Thoracic aorta (tissue), 2 donors: ENCODE results near the gene TNFRSF4. TPM values are rescaled to one million over a fixed set of nuclear protein-coding genes. Genes with fewer than 3 reads are reported as not detected.

Source experiments
- ATAC-seq: fragments of 150-250 bp; one replicate; pipeline ENCODE4 v1.8.0; 2017; ENCODE audit warnings: low read depth; ENCODE audit not compliant: insufficient number of reproducible peaks, low FRiP score
- DNase-seq: peaks from one replicate; pipeline ENCODE4 v3.0.0-alpha.2; 2020; ENCODE audit warnings: low spot score
- H3K27ac ChIP-seq, 2 donors: fragments of 200-600 bp; sonication (generic); 1 replicate in 1 of 2; 2 replicates in 1 of 2; pipeline ENCODE4 v1.5.1; 2016; ENCODE audit warnings: mild to moderate bottlenecking in 2 of 2, moderate library complexity in 2 of 2
- H3K27me3 ChIP-seq: fragments of 200-600 bp; sonication (generic); replicated peaks from 2 replicates; pipeline ENCODE4 v1.6.0; 2016; ENCODE audit warnings: mild to moderate bottlenecking; ENCODE audit not compliant: insufficient read depth
- H3K36me3 ChIP-seq: fragments of 200-600 bp; sonication (generic); one replicate; pipeline ENCODE4 v1.5.1; 2016
- H3K4me1 ChIP-seq, 2 donors: fragments of 200-600 bp; sonication (generic); 1 replicate in 1 of 2; 2 replicates in 1 of 2; pipeline versions ENCODE4 v1.5.1 to v1.6.0; 2016; ENCODE audit warnings: low read depth in 2 of 2, mild to moderate bottlenecking in 1 of 2; ENCODE audit not compliant: control insufficient read depth in 1 of 2
- H3K4me3 ChIP-seq: fragments of 200-600 bp; sonication (generic); 2 replicates; pipeline ENCODE4 v1.5.1; 2016; ENCODE audit warnings: mild to moderate bottlenecking
- H3K9me3 ChIP-seq: fragments of 200-600 bp; sonication (generic); 2 replicates; pipeline ENCODE4 v1.5.1; 2016
- total RNA-seq, 2 donors: library from RNA; depleted of rRNA; stranded (reverse); fragments of >200 nt; gene quantifications; one replicate each; pipeline versions ENCODE4 v1.1.0 to v1.2.3, GENCODE V29; 2016
- TF ChIP-seq, protein P1 (sequence below): fragments of 200-600 bp; sonication (generic); IDR thresholded peaks from one replicate; pipeline ENCODE4 v1.5.1; 2019; ENCODE audit warnings: antibody characterized with exemption

The TNFRSF4 gene
- total RNA-seq, 2 donors from 2014 or later: 1.8 TPM; not detected in 1

DNA sequence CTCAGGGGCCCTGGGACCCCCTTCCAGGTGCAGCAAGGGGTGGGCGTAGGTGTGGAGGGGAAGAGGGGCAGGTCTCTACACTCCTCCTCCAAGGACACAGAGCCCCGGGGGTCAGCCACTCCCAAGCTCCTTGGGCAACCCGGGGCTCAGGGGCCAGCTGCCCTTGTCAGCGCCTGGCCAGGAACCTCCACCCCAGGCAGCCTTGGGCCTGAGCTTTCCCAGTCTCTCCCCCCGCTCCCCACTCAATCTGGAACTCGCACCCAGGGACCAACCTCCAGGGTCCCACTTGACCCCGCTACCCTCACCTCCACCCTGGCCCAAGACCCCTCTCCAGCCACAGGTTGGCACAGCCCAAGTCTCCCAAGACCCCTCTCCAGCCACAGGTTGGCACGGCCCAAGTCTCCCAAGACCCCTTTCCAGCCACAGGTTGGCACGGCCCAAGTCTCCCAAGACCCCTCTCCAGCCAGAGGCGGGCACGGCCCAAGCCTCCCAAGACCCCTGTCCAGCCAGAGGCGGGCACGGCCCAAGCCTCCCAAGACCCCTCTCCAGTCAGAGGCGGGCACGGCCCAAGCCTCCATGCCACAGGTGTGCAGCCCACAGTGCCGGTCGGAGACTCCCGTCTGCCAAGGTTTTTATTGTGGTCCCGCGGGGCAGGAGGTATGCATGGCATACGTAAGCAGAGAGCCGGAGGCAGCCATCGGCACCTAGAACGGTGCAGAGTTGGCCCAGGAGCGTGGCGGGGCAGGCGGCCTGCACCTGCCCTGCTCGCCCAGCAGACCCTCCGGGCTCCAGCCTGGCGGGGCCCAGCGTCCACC lies 3.0 kb downstream of the TNFRSF4 start:
- Histone ChIP-seq H3K27ac (no peak overlapping the region), H3K36me3 (no peaks in the 10 kb centered on the region), H3K4me3 (no peak overlapping the region), H3K27me3 (peaks cover 2% of the 10 kb centered on the region), H3K9me3 (no peaks in the 10 kb centered on the region), H3K4me1 (peaks cover 8 to 11% of the 10 kb centered on the region in 2 donors)
- ATAC-seq (no peak), DNase-seq (no peak)
- TF ChIP-seq, protein P1, sequence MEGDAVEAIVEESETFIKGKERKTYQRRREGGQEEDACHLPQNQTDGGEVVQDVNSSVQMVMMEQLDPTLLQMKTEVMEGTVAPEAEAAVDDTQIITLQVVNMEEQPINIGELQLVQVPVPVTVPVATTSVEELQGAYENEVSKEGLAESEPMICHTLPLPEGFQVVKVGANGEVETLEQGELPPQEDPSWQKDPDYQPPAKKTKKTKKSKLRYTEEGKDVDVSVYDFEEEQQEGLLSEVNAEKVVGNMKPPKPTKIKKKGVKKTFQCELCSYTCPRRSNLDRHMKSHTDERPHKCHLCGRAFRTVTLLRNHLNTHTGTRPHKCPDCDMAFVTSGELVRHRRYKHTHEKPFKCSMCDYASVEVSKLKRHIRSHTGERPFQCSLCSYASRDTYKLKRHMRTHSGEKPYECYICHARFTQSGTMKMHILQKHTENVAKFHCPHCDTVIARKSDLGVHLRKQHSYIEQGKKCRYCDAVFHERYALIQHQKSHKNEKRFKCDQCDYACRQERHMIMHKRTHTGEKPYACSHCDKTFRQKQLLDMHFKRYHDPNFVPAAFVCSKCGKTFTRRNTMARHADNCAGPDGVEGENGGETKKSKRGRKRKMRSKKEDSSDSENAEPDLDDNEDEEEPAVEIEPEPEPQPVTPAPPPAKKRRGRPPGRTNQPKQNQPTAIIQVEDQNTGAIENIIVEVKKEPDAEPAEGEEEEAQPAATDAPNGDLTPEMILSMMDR: no peak

DNA sequence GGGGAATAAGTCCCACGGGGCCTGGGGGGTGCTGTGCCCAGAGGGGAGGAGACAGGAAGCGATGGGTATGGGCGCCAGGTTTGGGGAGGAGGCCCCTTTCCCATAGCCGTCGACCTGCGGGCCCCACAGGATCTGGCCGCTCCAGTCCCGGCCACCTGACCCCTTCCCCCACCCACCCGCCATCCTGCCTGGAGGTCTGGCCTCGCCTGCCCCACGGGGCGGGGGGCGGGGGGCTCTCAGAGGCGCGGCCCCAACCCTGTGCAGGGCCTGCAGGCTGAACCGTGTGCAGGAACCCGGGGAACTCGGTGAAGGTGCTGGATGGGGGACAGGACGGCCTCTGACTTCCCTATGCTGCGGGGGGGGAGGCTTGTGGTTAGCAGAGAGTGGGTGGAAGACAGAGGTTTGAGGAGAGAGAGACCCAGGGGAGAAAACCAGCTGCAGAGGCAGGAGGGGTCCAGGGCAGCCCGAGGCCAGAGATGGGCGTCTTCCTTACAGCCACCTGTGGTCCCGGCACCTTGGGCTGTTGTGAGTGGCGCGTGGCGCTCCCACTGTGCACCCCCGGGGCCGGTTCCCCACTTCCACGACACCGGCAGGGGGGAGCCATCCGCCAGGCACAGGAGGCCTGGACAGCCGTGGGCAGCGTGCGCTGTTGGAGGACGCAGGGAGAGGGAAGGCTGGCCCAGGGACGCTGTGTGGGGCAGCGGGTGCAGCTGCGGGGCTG lies 5.1 kb downstream of the TNFRSF4 start:
- Histone ChIP-seq H3K4me3 (peak overlapping the region; percentile 60), H3K27ac (no peak overlapping the region), H3K9me3 (no peaks in the 10 kb centered on the region), H3K4me1 (peaks cover 8 to 13% of the 10 kb centered on the region in 2 donors), H3K36me3 (no peaks in the 10 kb centered on the region), H3K27me3 (peaks cover 4% of the 10 kb centered on the region)
- ATAC-seq: no peak
- DNase-seq: no peak
- TF ChIP-seq, protein P1: no peak

DNA sequence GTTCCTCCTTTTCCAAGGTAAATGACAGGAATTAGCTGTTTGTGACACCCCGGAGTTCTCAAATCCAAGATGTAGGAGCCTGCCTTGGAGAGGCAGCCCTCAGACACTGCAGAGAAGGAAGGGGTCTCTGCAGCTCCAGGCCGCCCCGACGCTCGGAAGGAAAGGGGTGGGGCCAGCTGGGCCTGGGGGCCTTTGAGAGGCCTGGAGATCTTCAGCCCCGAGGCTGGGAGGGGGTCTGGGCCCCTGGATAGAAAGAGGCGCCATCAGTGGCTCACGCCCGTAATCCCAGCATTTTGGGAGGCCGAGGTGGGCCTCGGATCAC lies 6.4 kb downstream of the TNFRSF4 start:
- DNase-seq (no peak), ATAC-seq (no peak)
- Histone ChIP-seq H3K27ac (no peak overlapping the region), H3K4me3 (no peak overlapping the region), H3K9me3 (no peaks in the 10 kb centered on the region), H3K4me1 (peaks cover 8 to 13% of the 10 kb centered on the region in 2 donors), H3K36me3 (no peaks in the 10 kb centered on the region), H3K27me3 (peaks cover 4% of the 10 kb centered on the region)
- TF ChIP-seq, protein P1: no peak

DNA sequence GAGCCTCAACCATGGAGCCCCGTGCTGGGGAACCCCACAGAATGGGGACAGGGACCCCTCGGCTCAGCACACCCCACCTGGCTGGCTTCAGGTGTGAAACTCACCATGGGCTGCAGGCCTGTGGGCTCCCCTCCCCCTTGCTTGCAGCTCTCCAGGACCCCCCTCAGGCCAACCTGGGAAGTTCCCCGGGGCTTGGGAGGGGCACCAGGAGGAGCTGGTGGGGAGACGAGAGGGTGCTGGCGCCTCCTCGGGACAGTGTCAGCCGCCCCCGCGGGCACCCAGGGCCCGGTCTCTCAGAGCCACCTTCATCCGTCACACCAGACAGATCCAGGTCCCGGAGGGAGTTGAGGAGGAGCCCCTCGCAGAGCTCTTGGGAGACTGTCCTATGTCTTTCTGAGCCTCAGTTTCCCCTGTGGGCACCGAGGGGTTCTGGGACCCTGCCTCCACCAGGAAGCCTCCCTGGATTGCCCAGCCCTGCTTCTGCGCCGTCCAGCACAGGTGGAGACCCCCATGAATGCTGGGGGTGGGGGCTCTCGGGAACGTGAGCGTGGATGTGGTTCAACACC lies 6.9 kb downstream of the TNFRSF4 start:
- Histone ChIP-seq H3K27me3 (peaks cover 4% of the 10 kb centered on the region), H3K36me3 (no peaks in the 10 kb centered on the region), H3K4me1 (peaks cover 8 to 13% of the 10 kb centered on the region in 2 donors), H3K4me3 (no peak overlapping the region), H3K9me3 (no peaks in the 10 kb centered on the region), H3K27ac (no peak overlapping the region)
- DNase-seq: no peak
- TF ChIP-seq, protein P1: no peak
- ATAC-seq: no peak

DNA sequence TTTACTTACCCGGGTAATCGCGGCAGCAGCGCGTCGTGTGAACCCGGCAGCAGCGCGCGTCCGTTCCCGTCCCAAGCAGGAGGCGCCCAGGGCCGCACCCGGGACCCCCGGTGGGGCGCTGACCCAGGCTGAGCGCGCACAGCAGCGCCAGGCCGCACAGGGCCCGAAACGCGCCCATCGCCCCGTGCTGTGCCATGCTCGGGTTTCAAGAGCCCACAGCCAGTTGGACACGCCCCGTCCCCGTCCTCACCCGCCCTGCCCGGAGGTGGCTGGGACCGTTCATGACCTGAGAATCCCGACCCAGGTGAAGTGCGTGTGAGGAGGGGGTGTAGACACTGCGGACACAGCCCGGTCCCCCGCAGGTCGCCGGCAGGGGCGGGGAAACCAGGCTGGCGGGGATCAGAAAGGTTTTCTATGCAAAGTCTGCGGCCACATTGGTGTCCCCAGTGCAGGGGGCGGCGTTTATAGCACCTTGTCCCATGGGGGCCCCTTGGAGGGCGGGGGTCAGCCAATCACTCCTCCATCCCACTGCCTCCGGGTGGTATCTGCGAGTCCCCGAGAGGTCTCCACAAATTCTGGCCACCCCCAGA lies 7.5 kb downstream of the TNFRSF4 start, which contains the start of gene TNFRSF18:
TNFRSF18 (minus strand) TSS at position 217 of the 590 bp plus-strand sequence; CDS start at position 196, 21 bp downstream.
- TF ChIP-seq, protein P1: no peak
- no peaks in the 10 kb centered on the region for H3K9me3 ChIP-seq
- DNase-seq (no peak), ATAC-seq (no peak)
- no peaks in the 10 kb centered on the region for H3K36me3 ChIP-seq
- H3K4me1 ChIP-seq: peaks cover 8 to 14% of the 10 kb centered on the region in 2 donors
- peak within 1 kb of the TSS; percentile 47 for H3K4me3 ChIP-seq
- H3K27ac ChIP-seq: no peak within 1 kb of the TSS
- H3K27me3 ChIP-seq: peaks cover 4% of the 10 kb centered on the region
